NB4 (cell line): Measurements from ENCODE around the gene ZFP62.

Experiments used
- DNase-seq: peaks from one replicate; pipeline ENCODE4 v3.0.0; 2010; ENCODE audit warnings: low read depth
- H3K4me3 ChIP-seq: one replicate; pipeline ENCODE4 v1.5.1; 2011; ENCODE audit warnings: mild to moderate bottlenecking, low read depth, low read length, moderate library complexity
- MYC ChIP-seq: IDR thresholded peaks from 2 replicates; pipeline ENCODE4 v1.6.1; 2011; ENCODE audit warnings: low read depth, low read length
- POLR2A ChIP-seq: IDR thresholded peaks from 2 replicates; pipeline ENCODE4 v1.6.1; 2011; ENCODE audit warnings: mild to moderate bottlenecking; ENCODE audit not compliant: insufficient read length; ENCODE audit errors: extremely low read depth
- TF ChIP-seq, protein P1 (sequence below): IDR thresholded peaks from 2 replicates; pipeline ENCODE4 v1.6.1; 2011; ENCODE audit warnings: low read depth, low read length
- TF ChIP-seq, protein P2 (sequence below): IDR thresholded peaks from one replicate; pipeline ENCODE4 v1.5.1; 2012; ENCODE audit warnings: low read depth, low read length

Gene ZFP62

DNA sequence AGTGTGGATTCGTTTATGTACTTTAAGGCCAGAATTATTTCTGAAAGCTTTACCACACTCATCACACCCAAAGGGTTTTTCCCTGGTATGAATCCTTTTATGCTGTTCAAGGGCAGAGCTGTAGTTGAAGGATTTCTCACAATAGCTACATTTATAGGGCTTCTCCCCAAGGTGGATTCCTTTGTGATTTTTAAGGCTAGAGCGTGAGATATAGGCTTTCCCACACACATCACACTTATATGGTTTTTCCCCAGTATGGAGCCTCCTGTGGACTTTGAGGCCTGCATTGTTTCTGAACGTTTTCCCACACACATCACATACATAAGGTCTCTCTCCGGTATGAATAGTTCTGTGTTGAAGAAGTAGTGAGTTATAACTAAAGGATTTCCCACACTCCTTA lies 11.2 kb downstream of the ZFP62 start:
- H3K4me3 ChIP-seq: no peak overlapping the region
- no peak for DNase-seq
- TF ChIP-seq, protein P1, sequence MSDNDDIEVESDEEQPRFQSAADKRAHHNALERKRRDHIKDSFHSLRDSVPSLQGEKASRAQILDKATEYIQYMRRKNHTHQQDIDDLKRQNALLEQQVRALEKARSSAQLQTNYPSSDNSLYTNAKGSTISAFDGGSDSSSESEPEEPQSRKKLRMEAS: no peak
- TF ChIP-seq MYC: no peak
- TF ChIP-seq, protein P2, sequence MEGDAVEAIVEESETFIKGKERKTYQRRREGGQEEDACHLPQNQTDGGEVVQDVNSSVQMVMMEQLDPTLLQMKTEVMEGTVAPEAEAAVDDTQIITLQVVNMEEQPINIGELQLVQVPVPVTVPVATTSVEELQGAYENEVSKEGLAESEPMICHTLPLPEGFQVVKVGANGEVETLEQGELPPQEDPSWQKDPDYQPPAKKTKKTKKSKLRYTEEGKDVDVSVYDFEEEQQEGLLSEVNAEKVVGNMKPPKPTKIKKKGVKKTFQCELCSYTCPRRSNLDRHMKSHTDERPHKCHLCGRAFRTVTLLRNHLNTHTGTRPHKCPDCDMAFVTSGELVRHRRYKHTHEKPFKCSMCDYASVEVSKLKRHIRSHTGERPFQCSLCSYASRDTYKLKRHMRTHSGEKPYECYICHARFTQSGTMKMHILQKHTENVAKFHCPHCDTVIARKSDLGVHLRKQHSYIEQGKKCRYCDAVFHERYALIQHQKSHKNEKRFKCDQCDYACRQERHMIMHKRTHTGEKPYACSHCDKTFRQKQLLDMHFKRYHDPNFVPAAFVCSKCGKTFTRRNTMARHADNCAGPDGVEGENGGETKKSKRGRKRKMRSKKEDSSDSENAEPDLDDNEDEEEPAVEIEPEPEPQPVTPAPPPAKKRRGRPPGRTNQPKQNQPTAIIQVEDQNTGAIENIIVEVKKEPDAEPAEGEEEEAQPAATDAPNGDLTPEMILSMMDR: no peak
- TF ChIP-seq POLR2A: no peak

DNA sequence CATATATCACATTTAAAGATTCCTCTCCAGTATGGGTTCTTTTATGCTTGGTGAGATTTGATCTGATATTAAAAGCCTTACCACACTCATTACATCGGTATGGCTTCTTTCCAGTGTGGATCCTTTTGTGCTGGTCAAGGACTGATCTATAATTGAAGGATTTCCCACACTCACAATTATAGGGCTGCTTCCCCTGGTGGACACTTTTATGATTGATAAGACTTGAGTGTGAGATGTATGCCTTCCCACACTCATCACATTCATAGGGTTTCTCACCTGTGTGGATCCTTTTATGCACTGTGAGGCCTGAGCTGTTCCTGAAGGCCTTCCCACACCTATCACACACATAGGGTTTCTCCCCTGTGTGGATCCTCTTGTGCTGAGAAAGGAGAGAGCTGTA lies 12.2 kb downstream of the ZFP62 start:
- TF ChIP-seq POLR2A (no peak), MYC (no peak)
- TF ChIP-seq, protein P1: no peak
- TF ChIP-seq, protein P2: no peak
- DNase-seq: no peak
- H3K4me3 ChIP-seq: no peak overlapping the region

DNA sequence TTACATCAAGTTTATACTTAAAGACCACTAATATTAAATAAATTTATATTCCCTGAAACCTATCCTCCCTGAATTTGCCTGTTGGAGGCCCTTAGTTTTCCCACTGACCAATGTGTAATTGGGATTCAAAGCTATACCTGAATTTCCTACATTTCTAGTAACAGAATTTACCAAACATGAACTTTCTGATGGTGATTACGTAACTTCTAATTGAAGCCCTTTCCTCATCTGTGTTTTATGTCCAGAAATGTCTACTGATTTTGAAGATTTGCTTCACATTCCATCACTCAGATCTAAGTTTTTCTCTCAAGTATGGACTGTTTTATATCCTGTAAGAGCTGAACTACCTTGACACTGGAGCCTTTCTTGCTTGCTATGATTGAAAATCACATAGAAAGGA lies 12.8 kb downstream of the ZFP62 start:
- TF ChIP-seq, protein P2: no peak
- DNase-seq: no peak
- no peak overlapping the region for H3K4me3 ChIP-seq

DNA sequence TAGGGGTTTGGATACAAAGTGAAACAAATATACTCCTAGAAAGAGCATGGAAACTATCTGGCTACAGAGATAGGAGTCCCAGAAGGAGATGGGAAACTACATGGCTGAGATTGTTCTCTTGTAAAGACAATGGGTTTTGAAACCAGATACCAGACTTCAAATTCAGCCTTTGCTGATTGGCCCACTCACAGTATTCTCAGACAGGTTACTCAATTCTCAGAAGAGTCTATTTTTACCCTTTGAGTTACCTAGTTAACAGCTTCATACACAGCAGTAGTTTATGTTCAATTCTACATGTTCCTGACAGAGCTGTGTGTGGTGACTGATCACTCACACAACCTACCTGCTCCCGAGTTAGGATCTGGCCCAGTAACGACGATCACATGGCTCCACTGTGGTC lies 14.1 kb downstream of the ZFP62 start:
- DNase-seq: no peak

DNA sequence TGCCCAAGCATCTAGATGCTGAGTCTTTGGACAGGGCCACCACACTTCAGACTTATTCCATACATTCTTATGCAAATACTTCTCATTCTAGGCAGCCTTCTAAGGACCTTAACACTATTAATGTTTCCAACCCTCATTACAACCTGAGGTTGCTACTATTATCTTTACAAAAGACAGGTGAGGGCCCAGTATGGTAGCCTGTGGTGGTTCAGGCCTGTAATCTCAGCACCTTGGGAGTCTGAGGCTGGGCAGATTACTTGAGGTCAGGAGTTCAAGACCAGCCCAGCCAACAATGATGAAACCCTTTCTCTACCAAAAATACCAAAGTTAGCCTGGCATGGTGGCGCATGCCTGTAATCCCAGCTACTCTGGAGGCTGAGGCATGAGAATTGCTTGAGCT lies 16.2 kb downstream of the ZFP62 start:
- no peak for DNase-seq
- H3K4me3 ChIP-seq: no peak overlapping the region
- TF ChIP-seq, protein P1: no peak
- TF ChIP-seq, protein P2: no peak
- TF ChIP-seq POLR2A (no peak), MYC (no peak)

More for the DNA sequence above, 14.1 kb downstream of the ZFP62 start:
- TF ChIP-seq POLR2A (no peak), MYC (no peak)
- TF ChIP-seq, protein P2: no peak
- TF ChIP-seq, protein P1: no peak
- no peak overlapping the region for H3K4me3 ChIP-seq

DNA sequence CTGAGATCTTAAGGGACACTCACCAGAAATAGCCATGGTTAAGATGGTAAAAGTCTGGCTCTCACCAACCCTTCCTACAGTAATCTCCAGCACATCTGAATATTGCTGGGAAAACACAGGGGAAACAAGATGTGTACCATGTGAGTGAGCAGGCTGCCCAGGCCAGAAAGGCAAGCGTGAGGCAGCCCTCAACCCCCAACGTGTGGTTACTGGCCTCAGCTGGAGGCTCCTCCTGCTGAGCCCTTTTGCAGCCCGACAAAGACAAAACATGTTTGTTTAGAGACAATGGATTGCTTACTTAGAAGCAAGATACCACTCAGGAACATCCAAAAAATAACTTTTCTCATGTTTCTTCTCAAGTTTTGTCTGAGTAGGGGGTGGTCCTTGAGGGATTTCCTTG lies 16.6 kb downstream of the ZFP62 start:
- H3K4me3 ChIP-seq: no peak overlapping the region
- TF ChIP-seq, protein P2: no peak
- TF ChIP-seq POLR2A (no peak), MYC (no peak)
- TF ChIP-seq, protein P1: no peak
- no peak for DNase-seq
